C4-2B (cell line): ENCODE results near the gene ADGRB3.

ENCODE experiments used
- ZFX ChIP-seq: fragments of 450-650 bp; IDR thresholded peaks from 2 replicates; pipeline ENCODE4 v1.6.1; 2017
- TF ChIP-seq, protein P1 (sequence below): fragments of 450-650 bp; conservative IDR thresholded peaks from 2 replicates; pipeline ENCODE4 v1.5.1; 2017; ENCODE audit warnings: mild to moderate bottlenecking

GRCh38 chr6:68710496-68710895 is 75.4 kb downstream of the ADGRB3 start:
- TF ChIP-seq ZFX, result no peak
- TF ChIP-seq, protein P1, sequence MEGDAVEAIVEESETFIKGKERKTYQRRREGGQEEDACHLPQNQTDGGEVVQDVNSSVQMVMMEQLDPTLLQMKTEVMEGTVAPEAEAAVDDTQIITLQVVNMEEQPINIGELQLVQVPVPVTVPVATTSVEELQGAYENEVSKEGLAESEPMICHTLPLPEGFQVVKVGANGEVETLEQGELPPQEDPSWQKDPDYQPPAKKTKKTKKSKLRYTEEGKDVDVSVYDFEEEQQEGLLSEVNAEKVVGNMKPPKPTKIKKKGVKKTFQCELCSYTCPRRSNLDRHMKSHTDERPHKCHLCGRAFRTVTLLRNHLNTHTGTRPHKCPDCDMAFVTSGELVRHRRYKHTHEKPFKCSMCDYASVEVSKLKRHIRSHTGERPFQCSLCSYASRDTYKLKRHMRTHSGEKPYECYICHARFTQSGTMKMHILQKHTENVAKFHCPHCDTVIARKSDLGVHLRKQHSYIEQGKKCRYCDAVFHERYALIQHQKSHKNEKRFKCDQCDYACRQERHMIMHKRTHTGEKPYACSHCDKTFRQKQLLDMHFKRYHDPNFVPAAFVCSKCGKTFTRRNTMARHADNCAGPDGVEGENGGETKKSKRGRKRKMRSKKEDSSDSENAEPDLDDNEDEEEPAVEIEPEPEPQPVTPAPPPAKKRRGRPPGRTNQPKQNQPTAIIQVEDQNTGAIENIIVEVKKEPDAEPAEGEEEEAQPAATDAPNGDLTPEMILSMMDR, result no peak
